GM23338 (cell line): ENCODE results near the gene CDH12. TPM values are rescaled to one million over a fixed set of nuclear protein-coding genes. Genes with fewer than 3 reads are reported as not detected.

Experiments used
- ATAC-seq: fragments of 200-7000 bp; cut with Tn5 transposase; 3 replicates; pipeline ENCODE4 v1.9.1; 2020
- DNase-seq: peaks from one replicate; pipeline ENCODE4 v3.0.0-alpha.2; 2015; ENCODE audit warnings: low spot score
- H2AFZ ChIP-seq: fragments of 200-600 bp; sonication (generic); 2 replicates; pipeline ENCODE4 v1.8.0; 2016; ENCODE audit warnings: antibody characterized with exemption, mild to moderate bottlenecking, moderate library complexity
- H3F3A ChIP-seq: fragments of 200-600 bp; sonication (generic); replicated peaks from 2 replicates; pipeline ENCODE4 v1.8.0; 2017; ENCODE audit warnings: antibody characterized with exemption, mixed run types, low read depth
- H3K27ac ChIP-seq: fragments of 200-600 bp; sonication (generic); 2 replicates; pipeline ENCODE4 v1.6.1; 2016; ENCODE audit warnings: low read depth
- H3K27me3 ChIP-seq: fragments of 200-600 bp; sonication (generic); 2 replicates; pipeline ENCODE4 v1.8.0; 2016; ENCODE audit warnings: mild to moderate bottlenecking, mixed run types, moderate library complexity; ENCODE audit not compliant: insufficient read depth
- H3K36me3 ChIP-seq: fragments of 200-600 bp; sonication (generic); 2 replicates; pipeline ENCODE4 v1.8.0; 2016; ENCODE audit warnings: mild to moderate bottlenecking; ENCODE audit not compliant: insufficient read depth
- H3K4me1 ChIP-seq: fragments of 200-600 bp; sonication (generic); 2 replicates; pipeline ENCODE4 v1.8.0; 2016; ENCODE audit warnings: mild to moderate bottlenecking, moderate library complexity; ENCODE audit not compliant: insufficient read depth
- H3K4me2 ChIP-seq: fragments of 200-600 bp; sonication (generic); 2 replicates; pipeline ENCODE4 v1.7.1; 2017; ENCODE audit warnings: mixed run types
- H3K4me3 ChIP-seq: fragments of 200-600 bp; sonication (generic); 2 replicates; pipeline ENCODE4 v1.6.1; 2016; ENCODE audit warnings: mixed run types
- H3K79me2 ChIP-seq: fragments of 200-600 bp; sonication (generic); replicated peaks from 2 replicates; pipeline ENCODE4 v1.8.0; 2017; ENCODE audit warnings: mild to moderate bottlenecking; ENCODE audit not compliant: insufficient read depth
- H3K9me2 ChIP-seq: fragments of 200-600 bp; sonication (generic); 2 replicates; pipeline ENCODE4 v1.8.0; 2017; ENCODE audit not compliant: insufficient read depth
- H4K20me1 ChIP-seq: fragments of 200-600 bp; sonication (generic); replicated peaks from 2 replicates; pipeline ENCODE4 v1.8.0; 2017; ENCODE audit warnings: mild to moderate bottlenecking; ENCODE audit not compliant: insufficient read depth
- H3K27ac Mint-ChIP-seq: 2 replicates; pipeline ENCODE4 v1.8.0; 2020; ENCODE audit warnings: inconsistent platforms, mild to moderate bottlenecking, moderate library complexity, mixed read lengths
- H3K27me3 Mint-ChIP-seq: 3 replicates; pipeline ENCODE4 v1.8.0; 2022; ENCODE audit warnings: low read depth, mild to moderate bottlenecking, moderate library complexity, mixed read lengths, inconsistent platforms; ENCODE audit not compliant: insufficient read depth, poor library complexity
- H3K36me3 Mint-ChIP-seq: 3 replicates; pipeline ENCODE4 v1.8.0; 2021; ENCODE audit warnings: low read depth, mild to moderate bottlenecking, inconsistent platforms, moderate library complexity, mixed read lengths
- H3K4me1 Mint-ChIP-seq: 3 replicates; pipeline ENCODE4 v1.8.0; 2020; ENCODE audit warnings: mild to moderate bottlenecking, inconsistent platforms, mixed read lengths
- H3K4me3 Mint-ChIP-seq: 3 replicates; pipeline ENCODE4 v1.8.0; 2021; ENCODE audit warnings: moderate library complexity, mild to moderate bottlenecking, inconsistent platforms, mixed read lengths
- H3K9me3 Mint-ChIP-seq: 3 replicates; pipeline ENCODE4 v1.8.0; 2020; ENCODE audit warnings: moderate library complexity, mild to moderate bottlenecking, inconsistent platforms, mixed read lengths
- CREB1 ChIP-seq: fragments of 250-450 bp; sonication (Bioruptor Pico); IDR thresholded peaks from 2 replicates; pipeline ENCODE4 v1.5.0; 2020; ENCODE audit warnings: low read depth, mild to moderate bottlenecking, moderate library complexity
- EZH2 ChIP-seq: fragments of 200-600 bp; sonication (generic); IDR thresholded peaks from one replicate; pipeline ENCODE4 v1.8.0; 2017; ENCODE audit warnings: antibody characterized with exemption, mild to moderate bottlenecking, low read depth; ENCODE audit not compliant: unreplicated experiment
- EZH2phosphoT487 ChIP-seq: fragments of 200-600 bp; sonication (generic); IDR thresholded peaks from one replicate; pipeline ENCODE4 v1.8.1; 2018; ENCODE audit warnings: antibody characterized with exemption; ENCODE audit not compliant: unreplicated experiment
- JUNB ChIP-seq: IDR thresholded peaks from one replicate; pipeline ENCODE4 v1.6.1; 2016; ENCODE audit warnings: antibody characterized with exemption; ENCODE audit not compliant: unreplicated experiment
- REST ChIP-seq: IDR thresholded peaks from one replicate; pipeline ENCODE4 v1.6.1; 2018; ENCODE audit warnings: antibody characterized with exemption; ENCODE audit not compliant: unreplicated experiment
- ZNF114 ChIP-seq: fragments of 250-450 bp; sonication (Bioruptor Pico); IDR thresholded peaks from 2 replicates; pipeline ENCODE4 v1.5.0; 2020; ENCODE audit warnings: mild to moderate bottlenecking, moderate library complexity
- ZNF331 ChIP-seq: fragments of 250-450 bp; sonication (Bioruptor Pico); IDR thresholded peaks from 2 replicates; pipeline ENCODE4 v1.5.0; 2020; ENCODE audit warnings: low read depth, mild to moderate bottlenecking, moderate library complexity
- ZNF462 ChIP-seq: fragments of 250-450 bp; sonication (Bioruptor Pico); IDR thresholded peaks from 2 replicates; pipeline ENCODE4 v1.5.0; 2020; ENCODE audit warnings: mild to moderate bottlenecking, moderate library complexity
- polyA plus RNA-seq: library from polyadenylated mRNA; unstranded; fragments of >200 nt; fragmentation: Nextera tagmentation; extraction: Ambion mirVana; gene quantifications from 2 replicates; pipeline ENCODE4 v1.2.1, GENCODE V29; 2016
- total RNA-seq: library from RNA; depleted of rRNA; stranded (reverse); fragments of >200 nt; shearing (Covaris generic); gene quantifications from 2 replicates; pipeline ENCODE4 v1.2.3, GENCODE V29; 2014

CDH12 gene
- total and polyA plus RNA-seq, 2 experiments from 2014 or later = not detected

- TF ChIP-seq REST = no peak
- no peak for TF ChIP-seq ZNF462
These were observed 295.9 kb downstream of the CDH12 start (continued) for GRCh38 chr5:22557251-22557650.

GRCh38 chr5:22554475-22554874, 298.7 kb downstream of the CDH12 start:
- Histone ChIP-seq H3K27ac (no peak overlapping the region), H3F3A (no peaks in the 10 kb centered on the region), H2AFZ (no peak overlapping the region), H3K9me2 (no peaks in the 10 kb centered on the region), H3K36me3 (no peaks in the 10 kb centered on the region), H3K79me2 (no peaks in the 10 kb centered on the region), H3K4me3 (no peak overlapping the region), H4K20me1 (no peaks in the 10 kb centered on the region), H3K27me3 (no peaks in the 10 kb centered on the region), H3K4me2 (no peak overlapping the region), H3K4me1 (no peaks in the 10 kb centered on the region)
- Mint-ChIP-seq H3K9me3 (no peaks in the 10 kb centered on the region), H3K36me3 (no peaks in the 10 kb centered on the region), H3K27me3 (no peaks in the 10 kb centered on the region), H3K4me1 (no peaks in the 10 kb centered on the region), H3K4me3 (no peak overlapping the region), H3K27ac (no peak overlapping the region)
- ATAC-seq (no peak), DNase-seq (no peak)
- TF ChIP-seq REST (no peak), JUNB (no peak), CREB1 (CRISPR knock-in tag) (no peak), EZH2phosphoT487 (no peak), ZNF114 (CRISPR knock-in tag) (no peak), EZH2 (no peak), ZNF331 (CRISPR knock-in tag) (no peak)
